Spleen (tissue), 11 donors: ENCODE results near the gene NEU3. TPM values are rescaled to one million over a fixed set of nuclear protein-coding genes. Genes with fewer than 3 reads are reported as not detected.
"Not testable (repeated sequence)": the region's sequence is repeated elsewhere in the genome, so short reads cannot be mapped to it uniquely, and the experiment has no call there.

Experiments
- DNase-seq: peaks from one replicate; pipeline ENCODE4 v3.0.0-alpha.2; 2020
- H3K27ac ChIP-seq, 8 donors: fragments of 200-600 bp; sonication (generic) in 7 of 8; 1 replicate in 4 of 8; 2 replicates in 4 of 8; pipeline versions ENCODE4 v1.5.0 to v1.8.0; 2016 to 2021; ENCODE audit warnings: inconsistent platforms in 4 of 8, mild to moderate bottlenecking in 4 of 8, moderate library complexity in 1 of 8
- H3K27me3 ChIP-seq, 7 donors: fragments of 200-600 bp; sonication (generic) in 6 of 7; replicated peaks in 1 of 7; 1 replicate in 4 of 7; 2 replicates in 3 of 7; pipeline versions ENCODE4 v1.5.0 to v1.8.0; 2016 to 2021; ENCODE audit warnings: inconsistent platforms in 3 of 7, mild to moderate bottlenecking in 1 of 7
- H3K36me3 ChIP-seq, 6 donors: fragments of 200-600 bp; sonication (generic) in 5 of 6; 1 replicate in 4 of 6; 2 replicates in 2 of 6; pipeline versions ENCODE4 v1.5.0 to v1.8.0; 2016 to 2021; ENCODE audit warnings: inconsistent platforms in 2 of 6
- H3K4me1 ChIP-seq, 6 donors: fragments of 200-600 bp; sonication (generic) in 5 of 6; 1 replicate in 3 of 6; 2 replicates in 3 of 6; pipeline versions ENCODE4 v1.5.0 to v1.8.0; 2016 to 2021; ENCODE audit warnings: inconsistent platforms in 3 of 6
- H3K4me3 ChIP-seq, 8 donors: fragments of 200-600 bp; sonication (generic) in 7 of 8; 1 replicate in 4 of 8; 2 replicates in 4 of 8; pipeline versions ENCODE4 v1.5.0 to v1.8.0; 2016 to 2021; ENCODE audit warnings: inconsistent platforms in 4 of 8, mild to moderate bottlenecking in 4 of 8, moderate library complexity in 2 of 8
- H3K9me3 ChIP-seq, 8 donors: fragments of 200-600 bp; sonication (generic) in 7 of 8; 1 replicate in 4 of 8; 2 replicates in 4 of 8; pipeline versions ENCODE4 v1.5.0 to v1.8.0; 2016 to 2021; ENCODE audit warnings: inconsistent platforms in 4 of 8
- POLR2A ChIP-seq, 3 donors: fragments of 450-650 bp; IDR thresholded peaks; one replicate each; pipeline ENCODE4 v1.5.1; 2017; ENCODE audit warnings: antibody characterized with exemption in 3 of 3, mild to moderate bottlenecking in 1 of 3
- POLR2AphosphoS5 ChIP-seq, 3 donors: sonication (generic); formaldehyde crosslinking; IDR thresholded peaks; one replicate each; pipeline ENCODE4 v1.5.1; 2017; ENCODE audit warnings: antibody characterized with exemption in 3 of 3
- WGBS, 5 donors: extraction: QIAGEN DNeasy Blood & Tissue Kit in 3 of 5; methylation state at CpG; one replicate each; pipeline versions ENCODE4 v1.1.5 to v1.1.7; 2013 to 2018; 5-methylcytosine and 5-hydroxymethylcytosine counted together
- intact Hi-C: fragments of 100-400 bp; cut with DNase I; formaldehyde crosslinking; loops from one replicate; pipeline ENCODE4 v1.15.0; 2023; ENCODE audit warnings: low total_unique reads
- polyA plus RNA-seq, 3 donors: library from polyadenylated mRNA; stranded (reverse); fragments of 200-250 nt; gene quantifications; one replicate each; pipeline ENCODE4 v1.2.1, GENCODE V29; 2013
- total RNA-seq, 7 donors: library from RNA; depleted of rRNA in 3 of 7; stranded (reverse); fragments of >200 nt in 3 of 7; fragmentation: NEBNext Ultra II Directional in 4 of 7; extraction: Animal tissue kit (Norgen Biotek cat#: 25700) in 4 of 7; gene quantifications; one replicate each; pipeline versions ENCODE4 v1.1.0 to v1.2.1, GENCODE V29; 2016 to 2021
- TF ChIP-seq, protein P1 (sequence below), 11 experiments: fragments of 200-600 bp in 7 of 11; fragments of 450-650 bp in 4 of 11; sonication (generic) in 4 of 11; IDR thresholded peaks in 8 of 11; conservative IDR thresholded peaks in 3 of 11; 1 replicate in 7 of 11; 2 replicates in 4 of 11; pipeline versions ENCODE4 v1.4.0 to v1.8.0; 2016 to 2021; ENCODE audit warnings: antibody characterized with exemption in 11 of 11, inconsistent platforms in 4 of 11, mild to moderate bottlenecking in 1 of 11
- donor health status: healthy with polysubstance abuse.
- donor health status: DM: no; HTN: no; CAD: no; lungs with moderate emphysema.
- donor health status: DM: no; HTN: no; CAD: no.
- donor health status: Bipolar disorder and iron deficiency.
- donor health status: healthy.
- donor health status: DM: no; HTN: no; CAD: no.
- donor health status: DM: yes; HTN: yes; CAD: no.

The NEU3 gene
- total and polyA plus RNA-seq, 10 donors: 2.8 to 14.9 (median 13.3) TPM

DNA sequence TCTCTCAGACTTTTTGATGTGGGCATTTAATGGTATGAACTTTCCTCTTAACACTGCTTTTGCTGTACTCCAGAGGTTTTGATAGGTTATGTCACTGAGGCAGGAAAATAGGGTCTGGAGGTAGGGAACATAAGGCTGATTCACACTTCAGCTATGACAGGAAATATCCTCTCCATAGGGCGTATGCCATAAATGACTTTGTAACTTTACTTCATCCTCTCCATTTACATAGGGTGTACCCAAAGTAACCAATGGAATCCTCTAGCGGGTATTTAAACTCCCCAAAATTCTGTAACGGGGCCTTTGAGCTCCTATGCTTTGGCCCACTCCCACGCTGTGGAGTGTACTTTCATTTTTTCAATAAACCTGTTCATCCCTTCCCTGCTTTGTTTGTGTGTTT is 58.5 kb downstream of the NEU3 start:
- TF ChIP-seq POLR2AphosphoS5 (IDR thresholded peaks at IDR 0.05): no peak
- TF ChIP-seq, protein P1, sequence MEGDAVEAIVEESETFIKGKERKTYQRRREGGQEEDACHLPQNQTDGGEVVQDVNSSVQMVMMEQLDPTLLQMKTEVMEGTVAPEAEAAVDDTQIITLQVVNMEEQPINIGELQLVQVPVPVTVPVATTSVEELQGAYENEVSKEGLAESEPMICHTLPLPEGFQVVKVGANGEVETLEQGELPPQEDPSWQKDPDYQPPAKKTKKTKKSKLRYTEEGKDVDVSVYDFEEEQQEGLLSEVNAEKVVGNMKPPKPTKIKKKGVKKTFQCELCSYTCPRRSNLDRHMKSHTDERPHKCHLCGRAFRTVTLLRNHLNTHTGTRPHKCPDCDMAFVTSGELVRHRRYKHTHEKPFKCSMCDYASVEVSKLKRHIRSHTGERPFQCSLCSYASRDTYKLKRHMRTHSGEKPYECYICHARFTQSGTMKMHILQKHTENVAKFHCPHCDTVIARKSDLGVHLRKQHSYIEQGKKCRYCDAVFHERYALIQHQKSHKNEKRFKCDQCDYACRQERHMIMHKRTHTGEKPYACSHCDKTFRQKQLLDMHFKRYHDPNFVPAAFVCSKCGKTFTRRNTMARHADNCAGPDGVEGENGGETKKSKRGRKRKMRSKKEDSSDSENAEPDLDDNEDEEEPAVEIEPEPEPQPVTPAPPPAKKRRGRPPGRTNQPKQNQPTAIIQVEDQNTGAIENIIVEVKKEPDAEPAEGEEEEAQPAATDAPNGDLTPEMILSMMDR (IDR thresholded peaks at IDR 0.05 in 8 of 11, conservative IDR thresholded peaks at IDR 0.05 in 3 of 11): no peak
- TF ChIP-seq POLR2A (IDR thresholded peaks at IDR 0.05): no peak
- Histone ChIP-seq H3K36me3 (no peaks in the 10 kb centered on the region), H3K4me3 (no peak overlapping the region), H3K9me3 (peaks cover 0 to 6% (median 1%) of the 10 kb centered on the region in 8 donors), H3K27me3 (no peaks in the 10 kb centered on the region), H3K4me1 (no peaks in the 10 kb centered on the region), H3K27ac (no peak overlapping the region)
- no peak for DNase-seq
- intact Hi-C loops: no loop called here
- 80 to 92% (median 88%) methylated on average over 4 of the region's 4 CpGs for WGBS, 5 donors

DNA sequence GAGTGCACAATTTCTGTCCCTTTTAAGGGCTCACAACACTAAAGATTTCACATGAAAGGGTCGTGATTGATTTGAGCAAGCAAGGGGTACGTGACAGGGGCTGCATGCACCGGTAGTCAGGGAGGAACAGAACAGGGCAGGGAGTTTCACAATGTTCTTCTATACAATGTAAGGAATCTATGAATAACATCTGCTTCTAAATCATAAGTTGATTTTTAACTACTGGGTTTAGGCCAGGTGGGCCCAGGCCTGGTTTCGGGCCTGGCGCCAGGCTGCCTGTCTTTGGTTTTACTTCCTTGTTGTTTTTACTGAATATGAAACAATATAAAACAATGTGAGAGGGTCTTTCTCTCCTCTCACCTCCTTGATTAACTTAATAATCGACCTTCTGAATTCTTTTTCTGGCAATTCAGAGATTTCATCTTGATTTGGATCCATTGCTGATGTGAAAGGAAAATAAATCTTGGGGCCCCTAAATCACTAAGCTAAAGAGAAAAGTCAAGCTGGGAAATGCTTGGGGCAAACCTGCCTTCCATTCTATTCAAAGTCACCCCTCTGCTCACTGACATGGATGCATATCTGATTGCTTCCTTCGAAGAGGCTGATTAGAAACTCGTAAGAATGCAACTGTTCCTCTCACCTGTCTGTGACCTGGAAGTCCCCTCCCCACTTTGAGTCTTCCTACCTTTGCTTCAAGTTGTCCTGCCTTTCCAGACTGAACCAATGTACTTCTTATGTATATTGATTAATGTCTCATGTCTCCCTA is 61.0 kb downstream of the NEU3 start:
- H3K4me3 ChIP-seq, intact Hi-C loops, H3K27me3 ChIP-seq, DNase-seq, H3K4me1 ChIP-seq, H3K36me3 ChIP-seq: not testable (repeated sequence)
- H3K27ac ChIP-seq: peak overlapping the region in 5 of 8 donors; percentile 13 to 65 (median 38)
- H3K9me3 ChIP-seq: peaks cover 0 to 24% (median 19%) of the 10 kb centered on the region in 8 donors
- whole genome bisulfite sequencing, 5 donors: 52 to 76% (median 67%) methylated on average over 8 of the region's 8 CpGs

DNA sequence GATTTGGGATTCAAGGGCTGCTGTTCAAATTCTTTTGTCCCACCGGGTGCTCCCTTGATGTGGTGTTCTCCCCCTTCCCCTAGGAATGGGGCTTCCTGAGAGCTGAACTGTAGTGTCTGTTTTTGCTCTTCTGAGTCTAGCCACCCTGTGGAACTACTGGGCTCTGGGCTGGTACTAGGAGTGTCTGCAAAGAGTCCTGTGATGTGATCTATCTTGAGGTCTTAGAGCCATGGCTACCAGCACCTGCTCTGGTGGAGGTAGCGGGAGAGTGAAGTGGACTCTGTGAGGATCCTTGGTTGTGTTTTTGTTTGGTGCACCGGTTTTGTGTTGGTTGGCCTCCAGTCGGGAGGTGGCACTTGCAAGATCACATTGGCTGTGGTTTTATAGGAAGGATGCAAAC is 61.8 kb downstream of the NEU3 start:
- WGBS, 5 donors: 75 to 91% (median 88%) methylated on average over 4 of the region's 4 CpGs
- H3K27me3 ChIP-seq: no peaks in the 10 kb centered on the region
- DNase-seq: no peak
- TF ChIP-seq, protein P1 (IDR thresholded peaks at IDR 0.05 in 8 of 11, conservative IDR thresholded peaks at IDR 0.05 in 3 of 11): no peak
- TF ChIP-seq POLR2A (IDR thresholded peaks at IDR 0.05) (no peak), POLR2AphosphoS5 (IDR thresholded peaks at IDR 0.05) (no peak)
- H3K4me1 ChIP-seq: no peaks in the 10 kb centered on the region
- H3K36me3 ChIP-seq: no peaks in the 10 kb centered on the region
- H3K4me3 ChIP-seq: no peak overlapping the region
- H3K27ac ChIP-seq: no peak overlapping the region
- H3K9me3 ChIP-seq: peaks cover 0 to 24% (median 19%) of the 10 kb centered on the region in 8 donors
- intact Hi-C loops: no loop called here

DNA sequence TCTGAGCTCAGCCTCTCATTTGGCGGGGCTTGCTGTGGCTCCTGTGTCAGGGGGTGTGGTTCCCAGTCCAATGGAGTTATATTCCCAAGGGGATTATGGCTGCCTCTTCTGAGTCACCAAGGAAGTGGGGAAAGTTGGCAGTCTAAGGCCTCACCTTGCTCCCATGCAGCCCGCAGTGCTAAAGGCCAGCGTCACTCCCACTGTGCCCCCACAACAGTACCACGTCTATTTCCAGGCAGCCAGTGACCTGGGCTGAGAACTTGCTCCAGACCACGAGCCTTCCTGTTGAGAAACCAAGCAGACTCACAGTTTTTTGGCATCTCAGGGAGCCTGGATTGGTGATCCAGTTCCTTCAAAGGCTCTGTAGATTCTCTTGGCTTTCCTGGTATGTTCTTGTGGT is 62.3 kb downstream of the NEU3 start:
- no peaks in the 10 kb centered on the region for H3K36me3 ChIP-seq
- H3K4me3 ChIP-seq: no peak overlapping the region
- intact Hi-C loops: no loop called here
- H3K27me3 ChIP-seq: no peaks in the 10 kb centered on the region
- H3K4me1 ChIP-seq: no peaks in the 10 kb centered on the region
- H3K27ac ChIP-seq: no peak overlapping the region
- WGBS, 5 donors: 58 to 77% (median 63%) methylated on average over 5 of the region's 5 CpGs
- H3K9me3 ChIP-seq: peaks cover 0 to 24% (median 19%) of the 10 kb centered on the region in 8 donors
- no peak for TF ChIP-seq POLR2AphosphoS5 (IDR thresholded peaks at IDR 0.05)
- TF ChIP-seq, protein P1 (IDR thresholded peaks at IDR 0.05 in 8 of 11, conservative IDR thresholded peaks at IDR 0.05 in 3 of 11): no peak
- no peak for TF ChIP-seq POLR2A (IDR thresholded peaks at IDR 0.05)
- DNase-seq: no peak
